HFFc6 (cell line): ENCODE measurements around the gene FNIP1. TPM values are rescaled to one million over a fixed set of nuclear protein-coding genes. Genes with fewer than 3 reads are reported as not detected.
"Not testable (repeated sequence)": the region's sequence is repeated elsewhere in the genome, so short reads cannot be mapped to it uniquely, and the experiment has no call there.

ENCODE experiments used
- DNase-seq: peaks from one replicate; pipeline ENCODE4 v3.0.0-alpha.2; 2018
- H3K27ac Mint-ChIP-seq: 2 replicates; pipeline ENCODE4 v1.8.0; 2020; ENCODE audit warnings: mild to moderate bottlenecking, mixed read lengths
- H3K27me3 Mint-ChIP-seq: 2 replicates; pipeline ENCODE4 v1.8.0; 2021; ENCODE audit warnings: mild to moderate bottlenecking, moderate library complexity, mixed read lengths; ENCODE audit not compliant: insufficient read depth
- H3K36me3 Mint-ChIP-seq: 2 replicates; pipeline ENCODE4 v1.8.0; 2021; ENCODE audit warnings: low read depth, mixed read lengths
- H3K4me1 Mint-ChIP-seq: 2 replicates; pipeline ENCODE4 v1.8.0; 2020; ENCODE audit warnings: low read depth, mixed read lengths
- H3K4me3 Mint-ChIP-seq: 2 replicates; pipeline ENCODE4 v1.8.0; 2020; ENCODE audit warnings: mild to moderate bottlenecking, moderate library complexity, mixed read lengths
- H3K9me3 Mint-ChIP-seq: 2 replicates; pipeline ENCODE4 v1.8.0; 2020; ENCODE audit warnings: mild to moderate bottlenecking, mixed read lengths
- total RNA-seq, 6 experiments: library from RNA; stranded (reverse); fragmentation: NEBNext Ultra II Directional; extraction: Animal tissue kit (Norgen Biotek cat#: 25700); gene quantifications; 2 replicates in 1 of 6; 3 replicates in 5 of 6; pipeline ENCODE4 v1.2.3, GENCODE V29; 2021
- TF ChIP-seq, protein P1 (sequence below): fragments of 200-600 bp; sonication (generic); IDR thresholded peaks from 2 replicates; pipeline ENCODE4 v1.5.0; 2021; ENCODE audit warnings: antibody characterized with exemption, mild to moderate bottlenecking

FNIP1 gene
- total RNA-seq, 6 experiments from 2014 or later, result 19.9 to 24.8 (median 22.1) TPM

DNA sequence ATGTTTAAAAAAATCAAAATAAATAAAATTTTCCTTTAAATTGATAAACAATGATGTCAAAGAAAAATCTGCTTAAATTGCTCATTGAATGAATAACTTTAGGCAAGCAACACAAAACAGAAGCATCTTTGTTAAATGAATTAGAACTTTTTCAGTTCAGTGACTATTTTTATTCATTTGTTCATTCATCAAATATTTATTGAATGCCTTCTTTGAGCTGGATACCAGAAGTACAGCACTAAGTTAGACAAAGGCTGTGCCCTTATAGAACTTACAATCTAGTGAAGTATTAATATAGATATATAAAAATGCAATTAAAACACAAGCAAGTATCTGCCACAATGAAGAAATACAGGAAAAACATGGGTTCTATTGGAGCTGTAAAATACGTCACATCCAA, 10.8 kb downstream of the FNIP1 start:
- no peaks in the 10 kb centered on the region for H3K27me3 Mint-ChIP-seq
- H3K4me3 Mint-ChIP-seq, result no peak overlapping the region
- H3K36me3 Mint-ChIP-seq, result peaks cover 16% of the 10 kb centered on the region
- TF ChIP-seq, protein P1, sequence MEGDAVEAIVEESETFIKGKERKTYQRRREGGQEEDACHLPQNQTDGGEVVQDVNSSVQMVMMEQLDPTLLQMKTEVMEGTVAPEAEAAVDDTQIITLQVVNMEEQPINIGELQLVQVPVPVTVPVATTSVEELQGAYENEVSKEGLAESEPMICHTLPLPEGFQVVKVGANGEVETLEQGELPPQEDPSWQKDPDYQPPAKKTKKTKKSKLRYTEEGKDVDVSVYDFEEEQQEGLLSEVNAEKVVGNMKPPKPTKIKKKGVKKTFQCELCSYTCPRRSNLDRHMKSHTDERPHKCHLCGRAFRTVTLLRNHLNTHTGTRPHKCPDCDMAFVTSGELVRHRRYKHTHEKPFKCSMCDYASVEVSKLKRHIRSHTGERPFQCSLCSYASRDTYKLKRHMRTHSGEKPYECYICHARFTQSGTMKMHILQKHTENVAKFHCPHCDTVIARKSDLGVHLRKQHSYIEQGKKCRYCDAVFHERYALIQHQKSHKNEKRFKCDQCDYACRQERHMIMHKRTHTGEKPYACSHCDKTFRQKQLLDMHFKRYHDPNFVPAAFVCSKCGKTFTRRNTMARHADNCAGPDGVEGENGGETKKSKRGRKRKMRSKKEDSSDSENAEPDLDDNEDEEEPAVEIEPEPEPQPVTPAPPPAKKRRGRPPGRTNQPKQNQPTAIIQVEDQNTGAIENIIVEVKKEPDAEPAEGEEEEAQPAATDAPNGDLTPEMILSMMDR, result no peak
- no peaks in the 10 kb centered on the region for H3K9me3 Mint-ChIP-seq
- H3K4me1 Mint-ChIP-seq, result peaks cover 46% of the 10 kb centered on the region
- no peak overlapping the region for H3K27ac Mint-ChIP-seq
- DNase-seq, result no peak

DNA sequence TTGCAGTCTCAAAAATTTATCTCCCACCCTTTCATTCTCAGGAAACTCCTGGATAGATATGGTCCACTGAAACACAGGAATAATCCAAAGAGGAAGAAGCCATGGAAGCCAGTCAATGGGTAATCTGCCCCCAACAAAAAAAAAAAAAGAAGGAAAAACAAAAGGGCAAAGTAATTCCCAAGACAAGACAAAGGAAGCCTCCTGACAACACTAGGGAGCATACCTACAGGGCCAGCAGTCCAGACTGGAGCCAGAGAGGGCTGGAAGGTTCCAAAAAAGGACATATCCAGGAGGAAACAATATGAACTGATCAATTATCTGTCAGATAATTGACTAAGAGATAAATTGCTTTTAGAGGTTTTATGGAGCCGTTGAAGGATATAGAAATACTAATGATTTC, 12.9 kb downstream of the FNIP1 start:
- Mint-ChIP-seq H3K27ac (no peak overlapping the region), H3K4me1 (peaks cover 35% of the 10 kb centered on the region), H3K4me3 (no peak overlapping the region), H3K9me3 (no peaks in the 10 kb centered on the region), H3K36me3 (peaks cover 16% of the 10 kb centered on the region), H3K27me3 (no peaks in the 10 kb centered on the region)
- no peak for DNase-seq
- TF ChIP-seq, protein P1, result no peak

DNA sequence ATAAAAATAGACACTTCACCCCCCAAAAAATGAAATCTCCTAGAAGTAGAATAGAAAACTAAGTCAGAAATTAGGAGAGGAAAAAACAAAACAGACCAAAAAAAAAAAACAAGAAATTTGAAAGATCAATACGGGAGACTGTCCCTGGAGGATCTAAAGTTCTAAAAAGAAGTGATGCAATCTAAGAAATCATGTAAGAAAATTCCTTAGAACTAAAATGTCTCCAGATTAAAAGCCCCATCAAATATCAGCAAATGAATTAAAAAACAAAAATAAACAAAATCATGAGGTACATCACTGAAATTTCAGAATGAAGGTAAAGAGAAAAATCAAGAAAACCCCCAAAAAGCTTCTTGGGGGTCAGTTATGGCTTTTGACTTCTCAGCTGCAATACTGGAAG, 13.5 kb downstream of the FNIP1 start:
- no peak for DNase-seq
- H3K27me3 Mint-ChIP-seq, result no peaks in the 10 kb centered on the region
- H3K4me1 Mint-ChIP-seq, result peaks cover 35% of the 10 kb centered on the region
- H3K27ac Mint-ChIP-seq, result no peak overlapping the region
- H3K4me3 Mint-ChIP-seq, result no peak overlapping the region
- peaks cover 16% of the 10 kb centered on the region for H3K36me3 Mint-ChIP-seq
- H3K9me3 Mint-ChIP-seq, result no peaks in the 10 kb centered on the region
- TF ChIP-seq, protein P1, result no peak

DNA sequence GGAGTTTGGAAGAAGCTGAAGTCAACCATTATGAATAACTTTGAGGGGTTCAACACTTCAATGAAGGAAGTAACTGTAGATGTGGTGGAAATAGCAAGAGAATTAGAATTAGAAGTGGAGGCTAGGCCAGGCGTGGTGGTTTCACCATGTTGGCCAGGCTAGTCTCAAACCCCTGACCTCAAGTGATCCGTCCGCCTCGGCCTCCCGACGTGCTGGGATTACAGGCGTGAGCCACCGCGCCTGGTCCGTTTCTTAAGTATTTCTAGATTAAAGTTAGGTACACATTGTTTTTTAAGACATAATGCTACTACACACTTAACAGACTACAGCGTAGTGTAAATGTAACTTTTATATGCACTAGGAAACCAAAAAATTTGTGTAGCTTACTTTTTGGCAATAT, 14.1 kb downstream of the FNIP1 start:
- Mint-ChIP-seq H3K27me3 (no peaks in the 10 kb centered on the region), H3K36me3 (peaks cover 16% of the 10 kb centered on the region)
- TF ChIP-seq, protein P1, result no peak

DNA sequence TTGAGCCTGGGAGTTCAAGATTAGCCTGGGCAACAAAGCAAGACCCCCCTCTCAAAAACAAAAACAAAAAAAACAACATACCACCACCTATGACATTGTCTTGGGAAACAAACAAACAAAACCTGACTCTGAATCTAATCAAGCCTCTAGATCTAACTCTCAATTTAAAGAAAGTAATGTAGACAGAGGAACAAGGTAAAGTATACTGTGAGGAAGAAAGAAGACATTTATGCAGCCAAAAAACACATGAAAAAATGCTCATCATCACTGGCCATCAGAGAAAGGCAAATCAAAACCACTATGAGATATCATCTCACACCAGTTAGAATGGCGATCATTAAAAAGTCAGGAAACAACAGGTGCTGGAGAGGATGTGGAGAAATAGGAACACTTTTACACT, 18.7 kb downstream of the FNIP1 start:
- DNase-seq, H3K27me3 Mint-ChIP-seq, H3K27ac Mint-ChIP-seq, H3K4me3 Mint-ChIP-seq, H3K9me3 Mint-ChIP-seq: not testable (repeated sequence)
- Mint-ChIP-seq H3K36me3 (peaks cover 13% of the 10 kb centered on the region), H3K4me1 (peaks cover 33% of the 10 kb centered on the region)

More for the DNA sequence above, 14.1 kb downstream of the FNIP1 start:
- no peak for DNase-seq
- H3K9me3 Mint-ChIP-seq, result no peaks in the 10 kb centered on the region
- no peak overlapping the region for H3K4me3 Mint-ChIP-seq
- peaks cover 35% of the 10 kb centered on the region for H3K4me1 Mint-ChIP-seq
- no peak overlapping the region for H3K27ac Mint-ChIP-seq

DNA sequence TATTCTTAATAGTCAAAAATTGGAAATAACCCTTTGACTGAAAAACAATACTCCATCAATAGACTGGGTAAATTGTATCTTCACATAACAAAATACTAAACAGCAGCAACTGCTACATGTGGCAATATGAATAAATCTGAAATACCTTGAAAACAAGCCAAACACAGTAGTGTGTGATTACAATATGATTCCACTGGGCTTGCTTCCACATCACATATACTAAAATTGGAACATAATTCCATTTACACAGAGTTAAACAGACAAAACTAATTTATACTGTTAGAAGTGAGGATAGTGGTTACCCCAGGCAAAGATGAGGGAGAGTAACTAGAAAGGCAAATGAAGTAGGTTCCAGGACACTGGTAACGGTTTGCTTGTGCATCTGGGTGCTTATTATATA, 20.4 kb downstream of the FNIP1 start:
- Mint-ChIP-seq H3K4me3 (no peak overlapping the region), H3K27ac (no peak overlapping the region), H3K9me3 (no peaks in the 10 kb centered on the region), H3K4me1 (peaks cover 28% of the 10 kb centered on the region), H3K36me3 (peaks cover 8% of the 10 kb centered on the region), H3K27me3 (no peaks in the 10 kb centered on the region)
- no peak for DNase-seq
- TF ChIP-seq, protein P1, result no peak
